Measurements from ENCODE around the gene MYLK2.

MYLK2 gene

DNA sequence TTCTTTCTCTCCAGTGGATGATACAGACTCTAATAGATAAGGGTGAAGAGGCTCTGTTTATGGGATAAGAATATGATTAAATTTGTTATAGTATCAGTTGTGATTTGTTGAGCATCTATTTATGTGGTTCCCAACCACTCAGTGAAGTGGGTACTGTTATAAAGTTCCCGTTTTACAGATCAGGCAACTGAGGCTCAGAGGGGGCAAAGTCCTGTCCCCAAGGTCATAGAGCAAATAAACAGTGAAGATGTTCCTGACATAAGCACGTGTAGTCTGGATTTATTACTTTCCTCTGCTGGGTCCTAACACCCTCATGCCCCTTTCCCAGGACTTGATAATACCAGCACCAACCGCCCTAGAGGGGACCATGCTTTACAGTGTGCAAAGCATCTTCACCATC lies 47.1 kb downstream of the MYLK2 start:
- no peak for TF ChIP-seq Cebpa-rat (IDR thresholded peaks at IDR 0.05)
- H3K4me1 ChIP-seq, result peaks cover 13 to 64% (median 54%) of the 10 kb centered on the region in 10 experiments
- no peak overlapping the region for H3K4me2 ChIP-seq
- H3K9me3 ChIP-seq (replicated peaks in 1 of 11), result no peaks in the 10 kb centered on the region
- no peak overlapping the region for H3K9ac ChIP-seq
- no peak overlapping the region for H3K27ac ChIP-seq
- no peaks in the 10 kb centered on the region for H3K36me3 ChIP-seq
- peaks cover 20 to 35% (median 23%) of the 10 kb centered on the region in 11 experiments for H3K27me3 ChIP-seq
- H3K4me3 ChIP-seq, result no peak overlapping the region
- peaks cover 0 to 13% (median 0%) of the 10 kb centered on the region in 11 experiments; a peak in 2 of 22 replicates for H4K20me1 ChIP-seq

DNA sequence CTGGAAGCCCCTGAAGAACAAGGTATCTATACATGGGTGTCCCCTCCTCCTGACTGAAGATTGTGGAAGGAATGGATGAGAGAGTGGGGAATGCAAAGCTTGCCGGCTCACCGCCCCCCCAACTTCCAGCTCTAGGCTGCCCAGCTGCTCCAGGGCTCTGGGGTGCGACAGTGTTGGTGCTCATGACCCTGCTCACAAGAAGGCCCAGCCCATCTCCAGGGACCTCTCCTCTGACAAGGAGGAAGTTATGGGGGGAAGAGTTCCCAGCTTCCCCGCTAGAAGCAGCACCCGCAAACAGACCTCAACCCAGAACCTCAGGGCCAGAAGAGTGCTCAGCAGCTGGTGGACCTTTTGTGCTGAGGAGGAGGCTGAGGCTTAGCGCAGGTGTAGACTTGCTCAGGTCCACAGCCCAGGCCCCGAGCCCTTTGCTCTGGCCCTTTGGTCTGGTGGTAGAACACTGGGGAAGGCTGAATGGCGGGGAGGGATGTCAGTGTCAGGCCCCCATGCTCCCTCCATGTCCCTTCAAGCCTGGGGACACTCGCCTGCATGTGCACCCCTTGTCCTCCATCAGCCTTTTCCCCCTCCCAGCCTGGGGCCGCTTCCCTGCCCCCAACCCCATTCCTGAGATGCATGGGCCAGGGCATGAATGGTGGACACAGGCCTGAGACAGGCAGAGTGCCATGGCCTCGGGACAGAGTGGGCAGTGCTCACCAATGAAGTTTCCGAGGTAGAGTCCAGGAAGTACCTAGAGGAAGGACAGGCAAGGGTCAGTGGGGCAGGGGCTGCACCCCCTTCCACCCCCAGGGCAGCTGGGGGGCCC lies 49.9 kb downstream of the MYLK2 start:
- peaks cover 13 to 60% (median 43%) of the 10 kb centered on the region in 10 experiments for H3K4me1 ChIP-seq
- H3K36me3 ChIP-seq, result no peaks in the 10 kb centered on the region
- H3K27me3 ChIP-seq, result peaks cover 34 to 44% (median 42%) of the 10 kb centered on the region in 11 experiments
- no peak for TF ChIP-seq Cebpa-rat (IDR thresholded peaks at IDR 0.05)
- H3K27ac ChIP-seq, result no peak overlapping the region
- H3K9ac ChIP-seq, result peak overlapping the region in 7 of 11 experiments; percentile 74 to 87 (median 81); a peak in 11 of 22 replicates
- H3K4me2 ChIP-seq, result peak overlapping the region; percentile 91 to 99 (median 96)
- H3K4me3 ChIP-seq, result peak overlapping the region in 9 of 10 experiments; percentile 65 to 78 (median 72); a peak in 11 of 20 replicates
- H3K9me3 ChIP-seq (replicated peaks in 1 of 11), result no peaks in the 10 kb centered on the region
- peaks cover 0 to 7% (median 0%) of the 10 kb centered on the region in 11 experiments; a peak in 1 of 22 replicates for H4K20me1 ChIP-seq

DNA sequence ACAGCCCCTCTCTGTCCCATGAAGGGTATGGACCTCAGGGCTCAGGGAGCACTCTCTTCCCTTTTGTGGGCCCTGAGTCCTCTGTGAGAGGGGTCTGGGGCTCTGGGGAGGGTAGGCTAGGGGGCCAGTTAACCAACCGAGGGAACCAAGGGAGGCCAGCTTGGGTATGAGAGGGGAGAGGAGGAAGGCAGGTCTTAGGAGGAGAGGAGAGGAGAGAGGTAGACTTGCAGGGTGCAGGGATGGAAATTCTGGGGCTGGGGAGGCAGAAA lies 50.5 kb downstream of the MYLK2 start:
- H3K27me3 ChIP-seq, result peaks cover 34 to 44% (median 42%) of the 10 kb centered on the region in 11 experiments
- peak overlapping the region in 3 of 11 experiments; percentile 70 to 72 (median 71); a peak in 5 of 22 replicates for H3K27ac ChIP-seq
- H3K9ac ChIP-seq, result peak overlapping the region; percentile 69 to 87 (median 78); a peak in 21 of 22 replicates
- peaks cover 16 to 55% (median 38%) of the 10 kb centered on the region in 10 experiments for H3K4me1 ChIP-seq
- TF ChIP-seq Cebpa-rat (IDR thresholded peaks at IDR 0.05), result no peak
- H3K36me3 ChIP-seq, result no peaks in the 10 kb centered on the region
- no peaks in the 10 kb centered on the region for H3K9me3 ChIP-seq (replicated peaks in 1 of 11)
- peak overlapping the region; percentile 63 to 78 (median 72) for H3K4me3 ChIP-seq
- H4K20me1 ChIP-seq, result peaks cover 0 to 7% (median 0%) of the 10 kb centered on the region in 11 experiments; a peak in 1 of 22 replicates
- peak overlapping the region; percentile 91 to 99 (median 96) for H3K4me2 ChIP-seq

DNA sequence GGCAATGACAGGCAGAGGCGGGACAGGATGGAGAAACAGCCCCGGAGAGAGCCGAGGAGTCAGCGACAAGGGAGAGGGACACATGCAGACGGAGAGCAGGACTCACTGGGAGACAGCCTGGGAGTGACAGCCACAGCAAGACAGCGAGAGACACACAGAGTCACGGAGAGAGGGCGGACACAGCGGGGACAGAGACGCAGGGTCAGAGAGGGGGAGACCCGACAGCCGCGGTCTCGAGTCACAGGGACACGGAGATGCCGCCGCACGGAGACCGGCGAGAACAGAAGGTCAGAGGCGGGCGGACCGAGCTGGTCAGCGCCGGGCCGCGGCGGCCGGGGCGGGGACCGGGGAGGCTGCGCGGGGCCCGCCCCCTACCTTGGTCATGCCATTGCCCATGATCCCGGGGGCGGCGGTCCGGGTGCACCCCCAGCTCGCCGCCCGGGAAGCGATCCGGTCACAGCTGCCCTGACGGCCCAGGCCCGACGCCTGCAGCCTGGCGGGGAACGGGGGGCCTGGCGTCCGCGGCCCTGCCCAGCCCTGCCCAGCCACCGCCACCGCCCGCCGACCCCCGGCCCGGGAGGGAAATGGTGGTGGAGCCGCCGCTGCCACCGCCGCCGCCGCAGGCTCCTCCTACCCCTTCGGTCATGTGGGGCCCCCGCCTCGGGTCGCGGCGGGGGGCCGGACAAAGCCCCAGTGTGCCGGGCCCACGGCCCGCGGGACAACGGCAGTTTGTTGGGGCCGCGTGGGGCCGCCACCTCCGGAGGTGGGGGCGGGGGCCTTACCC lies 51.0 kb downstream of the MYLK2 start, which contains the start of the genes DUSP15 and TTLL9:
Gene DUSP15, minus strand, starts transcription at position 586 of the 784 bp plus-strand sequence. Its CDS starts 190 bp downstream, at position 396.
Gene TTLL9, plus strand, starts transcription at position 693 of the 784 bp plus-strand sequence. CDS start 493 bp downstream, outside the sequence.
- Histone ChIP-seq H3K9me3 (replicated peaks in 1 of 11) (no peaks in the 10 kb centered on the region), H3K27me3 (peaks cover 34 to 44% (median 42%) of the 10 kb centered on the region in 11 experiments), H3K27ac (peak within 1 kb of the TSS; percentile 39 to 72 (median 67))

DNA sequence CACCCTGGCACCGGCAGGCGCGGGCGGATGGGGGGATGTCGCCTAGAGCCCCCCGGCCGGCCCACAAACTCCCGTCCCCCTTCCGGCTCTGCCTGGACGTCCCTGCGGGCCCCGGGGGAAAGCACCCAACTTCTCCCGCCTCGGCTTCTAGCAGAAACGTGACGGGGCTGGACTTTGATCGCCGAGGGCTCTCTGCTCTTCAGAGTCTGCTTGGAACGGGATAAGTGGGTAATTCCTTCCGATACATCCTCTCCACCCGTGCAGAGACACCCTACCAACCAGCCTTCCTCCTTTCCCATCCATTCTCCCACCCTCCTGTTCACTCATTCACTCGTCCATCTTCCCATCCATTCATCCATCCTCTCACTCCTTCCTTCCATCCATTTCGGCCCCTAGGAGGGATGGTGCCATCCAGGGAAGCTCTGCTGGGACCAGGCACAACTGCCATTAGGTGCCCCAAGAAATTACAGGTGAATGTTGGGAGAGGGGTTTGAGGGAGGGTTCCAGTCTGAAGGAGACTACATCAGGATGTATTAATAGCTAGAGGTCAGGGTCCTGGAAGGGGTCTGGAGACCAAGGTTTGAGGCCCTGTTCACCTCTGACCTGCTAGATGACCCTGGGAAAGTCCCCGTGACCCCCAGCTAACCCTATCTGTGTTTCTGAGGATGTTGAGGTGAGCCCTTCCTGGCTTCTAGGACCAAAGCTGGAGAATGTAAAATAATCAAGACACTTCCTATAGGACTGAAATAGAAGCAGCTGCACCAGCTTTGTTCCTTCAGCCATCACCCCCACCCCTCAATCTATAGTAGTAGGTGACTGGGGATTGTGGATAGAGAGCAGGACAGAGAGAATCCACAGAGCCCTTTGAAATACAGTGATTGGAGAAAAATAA lies 51.8 kb downstream of the MYLK2 start:
- Histone ChIP-seq H3K27me3 (peaks cover 34 to 44% (median 42%) of the 10 kb centered on the region in 11 experiments), H3K4me1 (peaks cover 30 to 59% (median 50%) of the 10 kb centered on the region in 10 experiments), H3K9ac (peak overlapping the region; percentile 69 to 87 (median 78)), H3K4me2 (peak overlapping the region; percentile 91 to 99 (median 96)), H3K27ac (peak overlapping the region; percentile 39 to 72 (median 67)), H3K4me3 (peak overlapping the region; percentile 63 to 78 (median 72)), H3K9me3 (replicated peaks in 1 of 11) (no peaks in the 10 kb centered on the region), H3K36me3 (no peaks in the 10 kb centered on the region), H4K20me1 (peaks cover 0 to 7% (median 0%) of the 10 kb centered on the region in 11 experiments; a peak in 1 of 22 replicates)
- TF ChIP-seq Cebpa-rat (IDR thresholded peaks at IDR 0.05), result no peak

More for the DNA sequence above, 51.0 kb downstream of the MYLK2 start, which contains the start of the genes DUSP15 and TTLL9:
- no peak for TF ChIP-seq Cebpa-rat (IDR thresholded peaks at IDR 0.05)
- H3K36me3 ChIP-seq, result no peaks in the 10 kb centered on the region
- peak within 1 kb of the TSS; percentile 63 to 78 (median 72) for H3K4me3 ChIP-seq
- peak within 1 kb of the TSS; percentile 69 to 87 (median 78) for H3K9ac ChIP-seq
- H3K4me2 ChIP-seq, result peak within 1 kb of the TSS; percentile 91 to 99 (median 96)
- peaks cover 0 to 7% (median 0%) of the 10 kb centered on the region in 11 experiments; a peak in 1 of 22 replicates for H4K20me1 ChIP-seq
- H3K4me1 ChIP-seq, result peaks cover 22 to 52% (median 42%) of the 10 kb centered on the region in 10 experiments

DNA sequence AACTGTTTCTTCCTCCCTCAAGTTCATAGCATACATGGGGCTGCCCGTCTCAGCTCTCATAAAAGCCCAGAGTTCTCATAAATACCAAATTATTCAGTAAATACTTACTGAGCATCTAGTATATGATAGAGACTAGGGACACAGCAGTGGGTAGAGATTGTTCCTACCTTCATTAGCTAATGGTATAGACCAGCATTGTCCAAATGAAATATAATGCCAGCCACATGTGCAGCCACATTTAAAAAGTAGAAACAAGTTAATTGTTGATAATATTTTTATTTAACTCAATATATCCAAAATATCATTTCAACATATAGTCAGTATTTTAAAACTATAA lies 52.4 kb downstream of the MYLK2 start:
- Histone ChIP-seq H3K9ac (no peak overlapping the region), H3K27me3 (peaks cover 34 to 44% (median 42%) of the 10 kb centered on the region in 11 experiments), H3K36me3 (no peaks in the 10 kb centered on the region), H4K20me1 (peaks cover 0 to 7% (median 0%) of the 10 kb centered on the region in 11 experiments; a peak in 1 of 22 replicates), H3K4me3 (no peak overlapping the region), H3K4me1 (peaks cover 34 to 59% (median 53%) of the 10 kb centered on the region in 10 experiments), H3K9me3 (replicated peaks in 1 of 11) (no peaks in the 10 kb centered on the region), H3K4me2 (peak overlapping the region in 7 of 11 experiments; percentile 91 to 99 (median 96); a peak in 10 of 22 replicates), H3K27ac (no peak overlapping the region)
- TF ChIP-seq Cebpa-rat (IDR thresholded peaks at IDR 0.05), result no peak

DNA sequence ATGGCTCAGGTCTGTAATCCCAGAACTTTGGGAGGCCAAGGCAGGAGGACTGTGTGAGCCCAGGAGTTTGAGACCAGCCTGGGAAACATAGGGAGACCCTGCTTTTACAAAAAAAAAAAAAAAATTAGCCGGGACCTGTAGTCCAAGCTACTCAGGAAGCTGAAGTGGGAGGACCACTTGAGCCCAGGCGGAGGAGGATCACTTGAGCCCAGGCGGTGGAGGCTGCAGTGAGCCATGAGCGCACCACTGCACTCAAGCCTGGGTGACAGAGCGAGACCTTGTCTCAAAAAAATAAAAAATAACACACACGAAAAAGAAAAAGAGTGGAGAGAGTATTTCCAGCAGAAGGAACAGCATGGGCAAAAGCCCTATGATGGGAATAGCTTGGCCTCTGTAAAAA lies 53.2 kb downstream of the MYLK2 start:
- Histone ChIP-seq H3K36me3 (no peaks in the 10 kb centered on the region), H3K27me3 (peaks cover 34 to 44% (median 42%) of the 10 kb centered on the region in 11 experiments), H3K9ac (no peak overlapping the region), H3K27ac (no peak overlapping the region), H3K4me1 (peaks cover 34 to 59% (median 53%) of the 10 kb centered on the region in 10 experiments), H3K4me2 (0 out of 22 replicates have a peak overlapping the region, but pooled peaks of 2 of the 11 experiments have one; percentile 7 to 20), H4K20me1 (peaks cover 0 to 7% (median 0%) of the 10 kb centered on the region in 11 experiments; a peak in 1 of 22 replicates), H3K9me3 (replicated peaks in 1 of 11) (no peaks in the 10 kb centered on the region), H3K4me3 (no peak overlapping the region)
- no peak for TF ChIP-seq Cebpa-rat (IDR thresholded peaks at IDR 0.05)
